Thyroid gland (tissue), 4 donors: Measurements from ENCODE around the gene GSTA4. TPM values are rescaled to one million over a fixed set of nuclear protein-coding genes. Genes with fewer than 3 reads are reported as not detected.
"Not testable (repeated sequence)": the region's sequence is repeated elsewhere in the genome, so short reads cannot be mapped to it uniquely, and the experiment has no call there.

Source experiments
- DNase-seq, 2 donors: peaks; one replicate each; pipeline ENCODE4 v3.0.0-alpha.2; 2019
- H3K27ac ChIP-seq, 3 donors: fragments of 200-600 bp; sonication (generic); 1 replicate in 2 of 3; 2 replicates in 1 of 3; pipeline ENCODE4 v1.5.1; 2016 to 2019; ENCODE audit warnings: mild to moderate bottlenecking in 1 of 3, moderate library complexity in 1 of 3
- H3K27me3 ChIP-seq: fragments of 200-600 bp; sonication (generic); one replicate; pipeline ENCODE4 v1.5.1; 2019
- H3K36me3 ChIP-seq, 2 donors: fragments of 200-600 bp; sonication (generic); one replicate each; pipeline ENCODE4 v1.5.1; 2016 to 2019
- H3K4me1 ChIP-seq, 2 donors: fragments of 200-600 bp; sonication (generic); one replicate each; pipeline ENCODE4 v1.5.1; 2017 to 2019
- H3K4me3 ChIP-seq, 3 donors: fragments of 200-600 bp; sonication (generic); replicated peaks in 1 of 3; 1 replicate in 2 of 3; 2 replicates in 1 of 3; pipeline ENCODE4 v1.5.1; 2016; ENCODE audit warnings: mild to moderate bottlenecking in 1 of 3
- H3K9me3 ChIP-seq: fragments of 200-600 bp; sonication (generic); one replicate; pipeline ENCODE4 v1.5.1; 2017
- POLR2A ChIP-seq, 2 donors: fragments of 450-650 bp; IDR thresholded peaks; one replicate each; pipeline ENCODE4 v1.6.1; 2017; ENCODE audit warnings: antibody characterized with exemption in 2 of 2, mild to moderate bottlenecking in 2 of 2, moderate library complexity in 1 of 2
- WGBS, 2 donors: methylation state at CpG; one replicate each; pipeline ENCODE4 v1.1.5; 2017; 5-methylcytosine and 5-hydroxymethylcytosine counted together
- intact Hi-C: fragments of 100-400 bp; cut with DNase I; formaldehyde crosslinking; loops from one replicate; pipeline ENCODE4 v1.15.1; 2023
- total RNA-seq, 4 donors: library from RNA; depleted of rRNA; stranded (reverse); fragments of >200 nt; gene quantifications; one replicate each; pipeline ENCODE4 v1.2.3, GENCODE V29; 2016
- TF ChIP-seq, protein P1 (sequence below), 6 experiments: fragments of 200-600 bp in 3 of 6; fragments of 450-650 bp in 3 of 6; sonication (generic) in 3 of 6; IDR thresholded peaks; one replicate each; pipeline ENCODE4 v1.5.1; 2016 to 2019; ENCODE audit warnings: antibody characterized with exemption in 6 of 6, mild to moderate bottlenecking in 2 of 6, inconsistent platforms in 1 of 6, moderate library complexity in 1 of 6

GSTA4 gene
- total RNA-seq, 4 donors from 2014 or later: 20.9 to 24.7 (median 24.6) TPM

DNA sequence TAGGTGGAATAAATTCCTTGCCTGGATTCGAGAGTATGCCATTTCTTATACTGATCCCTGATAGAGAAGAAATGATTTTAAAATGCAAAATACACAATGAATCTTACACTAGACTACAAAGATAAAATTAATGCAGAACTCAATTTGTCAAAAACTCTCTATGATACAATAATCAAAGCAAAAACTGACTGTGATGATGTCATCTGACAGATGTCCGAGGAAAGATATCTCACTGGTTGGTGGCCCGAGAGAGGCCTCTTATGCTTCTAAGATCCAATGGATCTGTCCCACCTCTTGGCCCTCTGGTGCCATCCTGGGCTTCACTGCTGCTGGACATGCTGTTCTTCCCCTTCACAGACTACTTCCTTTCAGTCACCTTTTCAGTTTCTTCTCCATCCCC is 14.4 kb upstream of the GSTA4 start:
- no peak for TF ChIP-seq POLR2A (IDR thresholded peaks at IDR 0.05)
- TF ChIP-seq, protein P1, sequence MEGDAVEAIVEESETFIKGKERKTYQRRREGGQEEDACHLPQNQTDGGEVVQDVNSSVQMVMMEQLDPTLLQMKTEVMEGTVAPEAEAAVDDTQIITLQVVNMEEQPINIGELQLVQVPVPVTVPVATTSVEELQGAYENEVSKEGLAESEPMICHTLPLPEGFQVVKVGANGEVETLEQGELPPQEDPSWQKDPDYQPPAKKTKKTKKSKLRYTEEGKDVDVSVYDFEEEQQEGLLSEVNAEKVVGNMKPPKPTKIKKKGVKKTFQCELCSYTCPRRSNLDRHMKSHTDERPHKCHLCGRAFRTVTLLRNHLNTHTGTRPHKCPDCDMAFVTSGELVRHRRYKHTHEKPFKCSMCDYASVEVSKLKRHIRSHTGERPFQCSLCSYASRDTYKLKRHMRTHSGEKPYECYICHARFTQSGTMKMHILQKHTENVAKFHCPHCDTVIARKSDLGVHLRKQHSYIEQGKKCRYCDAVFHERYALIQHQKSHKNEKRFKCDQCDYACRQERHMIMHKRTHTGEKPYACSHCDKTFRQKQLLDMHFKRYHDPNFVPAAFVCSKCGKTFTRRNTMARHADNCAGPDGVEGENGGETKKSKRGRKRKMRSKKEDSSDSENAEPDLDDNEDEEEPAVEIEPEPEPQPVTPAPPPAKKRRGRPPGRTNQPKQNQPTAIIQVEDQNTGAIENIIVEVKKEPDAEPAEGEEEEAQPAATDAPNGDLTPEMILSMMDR (IDR thresholded peaks at IDR 0.05): no peak
- intact Hi-C loops: no loop called here
- no peak for DNase-seq
- Histone ChIP-seq H3K4me1 (no peaks in the 10 kb centered on the region), H3K36me3 (peaks cover 37 to 50% of the 10 kb centered on the region in 2 donors), H3K27me3 (no peaks in the 10 kb centered on the region), H3K27ac (no peak overlapping the region), H3K9me3 (no peaks in the 10 kb centered on the region), H3K4me3 (no peak overlapping the region)
- 92 to 94% methylated on average over 3 of the region's 3 CpGs for WGBS, 2 donors

- no peaks in the 10 kb centered on the region for H3K27me3 ChIP-seq
- peaks cover 37 to 50% of the 10 kb centered on the region in 2 donors for H3K36me3 ChIP-seq
- intact Hi-C loops: no loop called here
- DNase-seq: no peak
- TF ChIP-seq, protein P1 (IDR thresholded peaks at IDR 0.05): no peak
- TF ChIP-seq POLR2A (IDR thresholded peaks at IDR 0.05): no peak
- H3K27ac ChIP-seq: no peak overlapping the region
- H3K9me3 ChIP-seq: no peaks in the 10 kb centered on the region
- WGBS, 2 donors: 83 to 95% methylated on average over 2 of the region's 2 CpGs
- no peak overlapping the region for H3K4me3 ChIP-seq
- H3K4me1 ChIP-seq: no peaks in the 10 kb centered on the region
Measured at GRCh38 chr6:53009056-53009455, 14.0 kb upstream of the GSTA4 start.

DNA sequence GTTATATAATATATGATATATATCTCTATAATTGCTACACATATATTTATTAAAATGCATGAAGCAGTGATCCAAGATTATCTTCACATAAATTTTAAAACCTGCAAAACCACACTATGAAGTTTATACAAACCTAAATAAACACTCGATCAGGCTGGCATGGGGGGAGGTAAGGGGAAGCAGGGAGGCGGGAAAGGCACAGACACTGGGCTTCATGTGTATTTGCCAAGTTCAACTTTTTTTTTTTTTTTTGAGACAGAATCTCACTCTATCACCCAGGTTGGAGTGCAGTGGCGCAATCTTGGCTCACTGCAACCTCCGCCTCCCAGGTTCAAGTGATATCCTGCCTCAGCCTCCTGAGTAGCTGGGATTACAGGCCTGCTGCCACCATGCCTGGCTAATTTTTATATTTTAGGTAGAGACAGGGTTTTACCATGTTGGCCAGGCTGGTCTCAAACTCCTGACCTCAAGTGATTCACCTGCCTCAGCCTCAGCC is 13.2 kb upstream of the GSTA4 start:
- peaks cover 32 to 46% of the 10 kb centered on the region in 2 donors for H3K36me3 ChIP-seq
- H3K9me3 ChIP-seq, H3K27ac ChIP-seq, H3K4me1 ChIP-seq, intact Hi-C loops, DNase-seq, H3K27me3 ChIP-seq, H3K4me3 ChIP-seq: not testable (repeated sequence)
- WGBS, 2 donors: 97% methylated on average over 4 of the region's 4 CpGs

DNA sequence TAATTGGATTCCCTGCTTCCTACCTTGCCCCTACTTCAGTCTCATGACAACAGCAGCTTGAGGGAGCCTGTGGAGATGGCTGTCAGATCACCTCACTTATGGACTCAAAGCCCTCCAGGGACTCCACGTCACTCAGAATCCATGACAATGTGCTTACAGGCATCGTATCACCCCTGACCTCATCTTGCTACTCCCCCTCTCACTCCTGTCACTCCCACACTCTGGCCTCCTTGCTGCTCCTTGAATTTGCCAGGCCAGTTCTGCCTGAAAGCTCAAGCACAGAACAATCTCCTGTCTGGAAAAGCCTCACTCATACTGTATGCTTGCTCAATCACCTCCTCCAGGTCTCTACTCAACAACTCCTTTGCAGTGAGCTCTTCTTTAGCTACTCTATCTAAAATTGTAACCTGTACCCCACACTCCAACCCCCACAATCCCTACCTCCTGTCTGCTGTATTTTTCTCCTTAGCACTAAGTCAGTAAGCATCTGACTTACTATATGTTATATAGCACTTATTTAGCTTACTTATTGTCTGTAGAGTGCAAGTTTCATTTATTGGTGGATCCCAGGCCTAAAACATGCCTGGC is 10.7 kb upstream of the GSTA4 start:
- Histone ChIP-seq H3K36me3 (peaks cover 10 to 23% of the 10 kb centered on the region in 2 donors), H3K4me1 (no peaks in the 10 kb centered on the region), H3K4me3 (no peak overlapping the region), H3K27me3 (no peaks in the 10 kb centered on the region), H3K27ac (no peak overlapping the region), H3K9me3 (no peaks in the 10 kb centered on the region)
- 82 to 84% methylated on average over 2 of the region's 2 CpGs for WGBS, 2 donors
- DNase-seq: peak; percentile 11 to 23
- no peak for TF ChIP-seq POLR2A (IDR thresholded peaks at IDR 0.05)
- TF ChIP-seq, protein P1 (IDR thresholded peaks at IDR 0.05): no peak
- intact Hi-C loops: no loop called here

GRCh38 chr6:52999456-52999855 is 4.4 kb upstream of the GSTA4 start:
- Histone ChIP-seq H3K9me3 (no peaks in the 10 kb centered on the region), H3K4me1 (no peaks in the 10 kb centered on the region), H3K27me3 (no peaks in the 10 kb centered on the region), H3K36me3 (no peaks in the 10 kb centered on the region), H3K27ac (no peak overlapping the region), H3K4me3 (no peak overlapping the region)
- no peak for DNase-seq
- TF ChIP-seq, protein P1 (IDR thresholded peaks at IDR 0.05): no peak
- no peak for TF ChIP-seq POLR2A (IDR thresholded peaks at IDR 0.05)
- 93 to 96% methylated on average over 6 of the region's 6 CpGs for WGBS, 2 donors
- intact Hi-C loops: no loop called here
